Panc1 (cell line): ENCODE results near the gene THEMIS2. TPM values are rescaled to one million over a fixed set of nuclear protein-coding genes. Genes with fewer than 3 reads are reported as not detected.

Source experiments
- ATAC-seq: fragments of 200-7000 bp; cut with Tn5 transposase; 2 replicates; pipeline ENCODE4 v1.9.1; 2020; ENCODE audit warnings: mild to moderate bottlenecking, moderate library complexity
- BruUV-seq: library from RNA; stranded (reverse); fragments of 400-500 nt; replicated peaks from 2 replicates; lab custom pipeline; 2021; lab: Mats Ljungman, UMichigan
- CTCF ChIA-PET: fragments of 300-600 bp; sonication (Branson Sonifier 250); formaldehyde crosslinking; loops from one replicate; lab custom pipeline; 2022; ENCODE audit warnings: antibody characterized with exemption; lab: Charles Lee
- POLR2A ChIA-PET: fragments of 300-600 bp; sonication (Branson Sonifier 250); formaldehyde crosslinking; loops from one replicate; lab custom pipeline; 2022; ENCODE audit warnings: antibody characterized with exemption; lab: Charles Lee
- DNase-seq: peaks from one replicate; pipeline ENCODE4 v3.0.0-alpha.2; 2010; ENCODE audit warnings: low read depth, low spot score
- H3K27ac ChIP-seq: 2 replicates; pipeline ENCODE4 v1.5.1; 2011; ENCODE audit warnings: mild to moderate bottlenecking, low read length, inconsistent platforms
- H3K27me3 ChIP-seq: fragments of 200-500 bp; sonication (Bioruptor generic); 2 replicates; pipeline ENCODE4 v1.6.0; 2014; ENCODE audit warnings: low read length, inconsistent platforms; ENCODE audit not compliant: control insufficient read depth, insufficient read depth
- H3K36me3 ChIP-seq: fragments of 200-500 bp; sonication (Bioruptor generic); 2 replicates; pipeline ENCODE4 v1.5.1; 2014; ENCODE audit warnings: inconsistent platforms, mild to moderate bottlenecking, low read length, moderate library complexity; ENCODE audit not compliant: control insufficient read depth, insufficient read depth
- H3K4me1 ChIP-seq: 2 replicates; pipeline ENCODE4 v1.5.1; 2011; ENCODE audit warnings: inconsistent platforms, mild to moderate bottlenecking, low read length, moderate library complexity; ENCODE audit not compliant: control insufficient read depth, insufficient read depth
- H3K4me3 ChIP-seq, 2 experiments: 2 replicates each; pipeline ENCODE4 v1.5.1; 2011 to 2012; ENCODE audit warnings: low read depth in 2 of 2, low read length in 2 of 2, mild to moderate bottlenecking in 2 of 2, inconsistent platforms in 1 of 2, moderate library complexity in 1 of 2
- H3K9me3 ChIP-seq: fragments of 200-500 bp; sonication (Bioruptor generic); 2 replicates; pipeline ENCODE4 v1.5.1; 2014; ENCODE audit warnings: low read depth, mild to moderate bottlenecking, inconsistent platforms, low read length, moderate library complexity; ENCODE audit not compliant: control insufficient read depth, insufficient read depth
- CTCF ChIP-seq: fragments of 450-650 bp; IDR thresholded peaks from 2 replicates; pipeline ENCODE4 v1.5.1; 2017; ENCODE audit warnings: mild to moderate bottlenecking
- POLR2AphosphoS5 ChIP-seq: IDR thresholded peaks from 2 replicates; pipeline ENCODE4 v1.6.1; 2012; ENCODE audit warnings: mild to moderate bottlenecking, low read depth, low read length, moderate library complexity
- REST ChIP-seq, 2 experiments: IDR thresholded peaks; 2 replicates each; pipeline ENCODE4 v1.6.1; 2011 to 2012; ENCODE audit warnings: low read depth in 2 of 2, control low read depth in 1 of 2, low read length in 1 of 2, mild to moderate bottlenecking in 1 of 2, moderate library complexity in 1 of 2; ENCODE audit not compliant: insufficient read depth in 1 of 2
- SIN3A ChIP-seq: IDR thresholded peaks from 2 replicates; pipeline ENCODE4 v1.6.1; 2012; ENCODE audit warnings: low read depth, mild to moderate bottlenecking, low read length, moderate library complexity, borderline replicate concordance; ENCODE audit not compliant: insufficient read depth
- TCF7L2 ChIP-seq: IDR thresholded peaks from 2 replicates; pipeline ENCODE4 v1.6.1; 2011; ENCODE audit warnings: mild to moderate bottlenecking, low read depth, low read length, inconsistent platforms
- in situ Hi-C: cut with HindIII; loops from 2 replicates; pipeline ENCODE4 v1.10.0; 2016; ENCODE audit warnings: low sequenced_read_pairs, low pct_unique_long_range_greater_than_20kb
- intact Hi-C: fragments of 100-400 bp; cut with micrococcal nuclease; formaldehyde crosslinking; loops from one replicate; pipeline ENCODE4 v1.10.0; 2022; ENCODE audit not compliant: unreplicated experiment
- total RNA-seq: library from RNA; stranded (reverse); gene quantifications from one replicate; pipeline ENCODE4 v1.2.1, GENCODE V29; 2021; ENCODE audit not compliant: unreplicated experiment

Gene THEMIS2
- total RNA-seq, 1 experiment from 2014 or later, result 4.2 TPM

- Histone ChIP-seq H3K4me3 (no peak overlapping the region), H3K4me1 (no peaks in the 10 kb centered on the region), H3K27ac (no peak overlapping the region), H3K9me3 (no peaks in the 10 kb centered on the region), H3K27me3 (no peaks in the 10 kb centered on the region), H3K36me3 (peaks cover 28% of the 10 kb centered on the region)
- ATAC-seq (no peak), DNase-seq (no peak)
- intact Hi-C loops (no loop called here), in situ Hi-C loops (no loop called here)
- TF ChIP-seq CTCF, result no peak
- TF ChIP-seq TCF7L2, result no peak
- no peak for TF ChIP-seq REST (IDR thresholded peaks at IDR 0.05; ENCODE audit: insufficient read depth in 1 of 2, low read depth in 2 of 2, low read length in 1 of 2)
- no peak for TF ChIP-seq POLR2AphosphoS5
- no peak for TF ChIP-seq SIN3A
- CTCF ChIA-PET, result no interaction called here
- BruUV-seq, result no TSS peak
- POLR2A ChIA-PET, result no interaction called here
Measured at GRCh38 chr1:27894521-27894920, 22.2 kb downstream of the THEMIS2 start.

DNA sequence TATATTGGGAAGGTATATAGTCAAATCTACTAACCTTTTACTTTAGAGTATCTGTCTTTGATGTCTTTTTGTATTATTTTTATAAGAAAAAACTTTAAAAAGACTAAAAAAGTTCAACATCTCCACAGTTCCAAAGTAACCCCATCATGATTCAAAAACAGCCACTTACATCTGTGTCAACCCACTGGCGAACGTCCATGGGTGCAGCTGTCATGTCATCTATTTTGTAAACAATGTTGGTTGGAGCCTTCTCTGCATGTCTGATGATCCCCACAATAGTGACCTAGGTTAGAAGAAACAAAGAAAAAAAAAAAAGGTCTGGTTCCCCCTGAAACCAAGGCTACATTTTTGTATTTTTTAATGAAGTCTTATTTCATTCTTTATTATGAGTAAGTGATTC lies 34.4 kb downstream of the THEMIS2 start:
- in situ Hi-C loops, result no loop called here
- intact Hi-C loops, result no loop called here
- Histone ChIP-seq H3K4me3 (no peak overlapping the region), H3K27me3 (no peaks in the 10 kb centered on the region), H3K4me1 (no peaks in the 10 kb centered on the region), H3K36me3 (peaks cover 10% of the 10 kb centered on the region; the same call in 1 of the 2 replicates), H3K9me3 (no peaks in the 10 kb centered on the region), H3K27ac (no peak overlapping the region)
- no TSS peak for BruUV-seq
- TF ChIP-seq POLR2AphosphoS5, result no peak
- POLR2A ChIA-PET, result no interaction called here
- DNase-seq (no peak), ATAC-seq (no peak)
- CTCF ChIA-PET, result no interaction called here

DNA sequence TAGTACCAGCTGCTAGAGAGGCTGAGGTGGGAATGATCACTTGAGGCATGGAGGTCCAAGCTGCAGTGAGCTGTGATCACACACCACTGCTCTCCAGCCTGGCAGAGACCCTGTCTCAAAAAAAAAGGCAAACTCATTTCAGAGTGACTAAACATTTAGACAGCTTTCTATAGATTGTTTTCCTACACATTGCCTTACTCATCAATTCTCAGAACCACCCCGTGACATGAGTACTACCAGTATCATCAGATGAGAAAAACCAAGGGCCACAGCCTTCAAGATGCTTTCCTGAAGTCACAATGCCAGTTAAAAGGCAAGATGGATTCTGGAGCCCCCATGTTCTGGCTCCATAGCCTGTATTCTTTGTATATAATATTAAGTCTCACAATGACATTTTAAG lies 40.1 kb downstream of the THEMIS2 start:
- BruUV-seq, result TSS peak; percentile 52
- no peaks in the 10 kb centered on the region; the same call in 1 of the 2 replicates for H3K9me3 ChIP-seq
- no peak overlapping the region for H3K4me3 ChIP-seq
- H3K36me3 ChIP-seq, result peaks cover 11% of the 10 kb centered on the region
- TF ChIP-seq SIN3A, result no peak
- no peak for TF ChIP-seq TCF7L2
- TF ChIP-seq REST (IDR thresholded peaks at IDR 0.05; ENCODE audit: insufficient read depth in 1 of 2, low read depth in 2 of 2, low read length in 1 of 2), result no peak
- TF ChIP-seq POLR2AphosphoS5, result no peak
- TF ChIP-seq CTCF, result no peak
- no peaks in the 10 kb centered on the region for H3K4me1 ChIP-seq
- intact Hi-C loops, result no loop called here
- no peak overlapping the region for H3K27ac ChIP-seq
- H3K27me3 ChIP-seq, result no peaks in the 10 kb centered on the region
- CTCF ChIA-PET, result no interaction called here
- DNase-seq, result no peak
- ATAC-seq, result no peak
- in situ Hi-C loops, result no loop called here
- POLR2A ChIA-PET, result interaction anchor here (0.7 kb wide), 1 partner anchor 10 kb away, joined by 4 read pairs; no protein-coding TSS in a partner anchor
